HL-60 (cell line): Measurements from ENCODE around the gene HSD17B3.

Experiments used
- DNase-seq, 2 experiments: peaks; one replicate each; pipeline ENCODE4 v3.0.0-alpha.2; 2010 to 2020; ENCODE audit warnings: low read depth in 1 of 2, low spot score in 1 of 2
- H3K27ac ChIP-seq: fragments of 250-450 bp; sonication (Bioruptor Pico); replicated peaks from 2 replicates; pipeline ENCODE4 v1.5.1; 2020; ENCODE audit warnings: mild to moderate bottlenecking, moderate library complexity
- H3K27me3 ChIP-seq: fragments of 250-450 bp; sonication (Bioruptor Pico); 2 replicates; pipeline ENCODE4 v1.5.1; 2021; ENCODE audit warnings: mild to moderate bottlenecking, moderate library complexity; ENCODE audit not compliant: insufficient read depth, poor library complexity, severe bottlenecking
- H3K4me3 ChIP-seq: replicated peaks from 2 replicates; pipeline ENCODE4 v1.5.1; 2011; ENCODE audit warnings: mild to moderate bottlenecking, control low read depth, low read length; ENCODE audit not compliant: insufficient read depth
- CTCF ChIP-seq: IDR thresholded peaks from one replicate; pipeline ENCODE4 v1.5.1; 2011; ENCODE audit warnings: low read length, control low read depth, inconsistent platforms; ENCODE audit not compliant: insufficient read depth
- GABPA ChIP-seq: IDR thresholded peaks from 2 replicates; pipeline ENCODE4 v1.6.1; 2012; ENCODE audit warnings: low read depth
- POLR2AphosphoS5 ChIP-seq: IDR thresholded peaks from 2 replicates; pipeline ENCODE4 v1.6.1; 2012; ENCODE audit warnings: low read depth
- REST ChIP-seq: IDR thresholded peaks from 2 replicates; pipeline ENCODE4 v1.6.1; 2012; ENCODE audit warnings: low read depth; ENCODE audit not compliant: insufficient replicate concordance
- SPI1 ChIP-seq: IDR thresholded peaks from 2 replicates; pipeline ENCODE4 v1.6.1; 2012; ENCODE audit warnings: low read depth, mild to moderate bottlenecking, borderline replicate concordance

Gene HSD17B3

GRCh38 chr9:96188571-96188970, 113.4 kb downstream of the HSD17B3 start:
- no peak for DNase-seq
- H3K4me3 ChIP-seq: no peak overlapping the region
- H3K27ac ChIP-seq: no peak overlapping the region
- no peaks in the 10 kb centered on the region for H3K27me3 ChIP-seq
- TF ChIP-seq REST (no peak), SPI1 (no peak), POLR2AphosphoS5 (no peak), CTCF (no peak), GABPA (no peak)

GRCh38 chr9:96187151-96187555, 114.8 kb downstream of the HSD17B3 start:
- Histone ChIP-seq H3K27ac (no peak overlapping the region), H3K4me3 (no peak overlapping the region), H3K27me3 (no peaks in the 10 kb centered on the region)
- TF ChIP-seq SPI1 (no peak), REST (no peak), GABPA (no peak), POLR2AphosphoS5 (no peak), CTCF (no peak)
- no peak for DNase-seq

- Histone ChIP-seq H3K27ac (no peak overlapping the region), H3K27me3 (no peaks in the 10 kb centered on the region), H3K4me3 (no peak overlapping the region)
- no peak for TF ChIP-seq SPI1
- TF ChIP-seq POLR2AphosphoS5: no peak
- no peak for TF ChIP-seq GABPA
- no peak for TF ChIP-seq REST
- TF ChIP-seq CTCF: no peak
- DNase-seq: no peak
These were observed 115.4 kb downstream of the HSD17B3 start for GRCh38 chr9:96186591-96187011.
